ENCODE data around the gene GLI1.

The GLI1 gene

GRCh38 chr12:57467915-57468314 is 8.3 kb downstream of the GLI1 start:
- FAIRE-seq (no peak), DNase-seq (ENCODE audit: insufficient read length, low spot score) (no peak)
- TF ChIP-seq CTCF (IDR thresholded peaks at IDR 0.05; ENCODE audit: insufficient read depth, missing control alignments), result no peak

- FAIRE-seq (no peak), DNase-seq (ENCODE audit: insufficient read length, low spot score) (no peak)
- no peak for TF ChIP-seq CTCF (IDR thresholded peaks at IDR 0.05; ENCODE audit: insufficient read depth, missing control alignments)
Observed at GRCh38 chr12:57469296-57470164, 9.9 kb downstream of the GLI1 start.

GRCh38 chr12:57470286-57470969 is 10.8 kb downstream of the GLI1 start:
- no peak for DNase-seq (ENCODE audit: insufficient read length, low spot score)
- no peak for FAIRE-seq
- no peak for TF ChIP-seq CTCF (IDR thresholded peaks at IDR 0.05; ENCODE audit: insufficient read depth, missing control alignments)

GRCh38 chr12:57470970-57471656 is 11.5 kb downstream of the GLI1 start:
- FAIRE-seq (no peak), DNase-seq (ENCODE audit: insufficient read length, low spot score) (no peak)
- no peak for TF ChIP-seq CTCF (IDR thresholded peaks at IDR 0.05; ENCODE audit: insufficient read depth, missing control alignments)

GRCh38 chr12:57471661-57472060 is 12.1 kb downstream of the GLI1 start:
- FAIRE-seq (no peak), DNase-seq (ENCODE audit: insufficient read length, low spot score) (no peak)
- TF ChIP-seq CTCF (IDR thresholded peaks at IDR 0.05; ENCODE audit: insufficient read depth, missing control alignments), result no peak

GRCh38 chr12:57472391-57472790 is 12.8 kb downstream of the GLI1 start:
- FAIRE-seq (no peak), DNase-seq (ENCODE audit: insufficient read length, low spot score) (no peak)
- no peak for TF ChIP-seq CTCF (IDR thresholded peaks at IDR 0.05; ENCODE audit: insufficient read depth, missing control alignments)
